ENCODE results near the gene STX4.

DNA sequence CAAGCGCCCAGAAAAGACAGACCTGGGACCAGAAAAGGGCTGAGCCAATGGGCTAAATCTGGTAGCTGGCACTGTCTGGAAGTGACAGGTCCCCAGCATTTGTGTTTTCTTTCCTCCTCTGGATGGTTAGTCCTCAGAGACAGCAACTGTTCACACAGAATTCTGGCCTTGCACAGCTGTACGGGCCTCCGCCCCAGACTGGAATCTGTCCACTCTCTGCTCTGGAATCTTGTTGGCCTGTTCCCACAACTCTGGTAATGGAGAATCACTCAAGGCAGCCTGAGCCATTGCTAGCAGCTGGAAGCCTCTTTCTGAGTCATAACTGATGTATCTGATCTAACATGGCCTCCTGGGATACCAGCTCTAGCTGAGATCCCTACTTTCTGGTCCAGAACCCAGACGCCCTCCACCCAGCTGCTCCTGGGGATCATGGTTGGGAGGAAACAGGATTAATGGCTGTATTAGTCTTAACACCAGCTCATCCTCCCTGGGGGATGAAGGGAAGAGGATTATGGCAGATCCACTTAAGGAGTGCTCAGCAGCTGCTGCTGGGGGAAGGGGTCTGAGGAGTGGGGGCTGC, 31.6 kb downstream of the STX4 start:
- TF ChIP-seq, protein P1, sequence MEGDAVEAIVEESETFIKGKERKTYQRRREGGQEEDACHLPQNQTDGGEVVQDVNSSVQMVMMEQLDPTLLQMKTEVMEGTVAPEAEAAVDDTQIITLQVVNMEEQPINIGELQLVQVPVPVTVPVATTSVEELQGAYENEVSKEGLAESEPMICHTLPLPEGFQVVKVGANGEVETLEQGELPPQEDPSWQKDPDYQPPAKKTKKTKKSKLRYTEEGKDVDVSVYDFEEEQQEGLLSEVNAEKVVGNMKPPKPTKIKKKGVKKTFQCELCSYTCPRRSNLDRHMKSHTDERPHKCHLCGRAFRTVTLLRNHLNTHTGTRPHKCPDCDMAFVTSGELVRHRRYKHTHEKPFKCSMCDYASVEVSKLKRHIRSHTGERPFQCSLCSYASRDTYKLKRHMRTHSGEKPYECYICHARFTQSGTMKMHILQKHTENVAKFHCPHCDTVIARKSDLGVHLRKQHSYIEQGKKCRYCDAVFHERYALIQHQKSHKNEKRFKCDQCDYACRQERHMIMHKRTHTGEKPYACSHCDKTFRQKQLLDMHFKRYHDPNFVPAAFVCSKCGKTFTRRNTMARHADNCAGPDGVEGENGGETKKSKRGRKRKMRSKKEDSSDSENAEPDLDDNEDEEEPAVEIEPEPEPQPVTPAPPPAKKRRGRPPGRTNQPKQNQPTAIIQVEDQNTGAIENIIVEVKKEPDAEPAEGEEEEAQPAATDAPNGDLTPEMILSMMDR (IDR thresholded peaks at IDR 0.05) = no peak
- TF ChIP-seq POLR2AphosphoS5 (IDR thresholded peaks at IDR 0.05) (no peak), POLR2A (IDR thresholded peaks at IDR 0.05) (no peak)

All from breast epithelium (tissue), 3 donors.